HEK293 (cell line): ENCODE measurements around the gene ACKR3.

Experiments
- CTCF ChIA-PET: fragments of 350-600 bp; formaldehyde crosslinking; extraction: SDS; loops from one replicate; lab custom pipeline; 2021; ENCODE audit warnings: antibody characterized with exemption; lab: Yijun Ruan, JAX
- POLR2A ChIA-PET: fragments of 300-600 bp; formaldehyde crosslinking; extraction: SDS; loops from one replicate; lab custom pipeline; 2020; ENCODE audit warnings: antibody characterized with exemption, inconsistent platforms; lab: Yijun Ruan, JAX
- H3K27ac ChIP-seq: fragments of 200-500 bp; sonication (Bioruptor generic); 2 replicates; pipeline ENCODE4 v1.5.1; 2014; ENCODE audit warnings: low read depth, low read length, control low read depth, inconsistent platforms; ENCODE audit errors: extremely low read depth
- H3K36me3 ChIP-seq, 2 experiments: fragments of 200-500 bp in 1 of 2; sonication (Bioruptor generic) in 1 of 2; 1 replicate in 1 of 2; 2 replicates in 1 of 2; pipeline ENCODE4 v1.5.1; 2014 to 2017; ENCODE audit warnings: inconsistent platforms in 2 of 2, low read length in 2 of 2; ENCODE audit not compliant: control insufficient read depth in 2 of 2, insufficient read depth in 1 of 2
- H3K4me1 ChIP-seq: fragments of 200-500 bp; sonication (Bioruptor generic); 2 replicates; pipeline ENCODE4 v1.5.1; 2014; ENCODE audit warnings: mild to moderate bottlenecking, low read length, inconsistent platforms; ENCODE audit not compliant: control insufficient read depth, insufficient read depth
- H3K4me3 ChIP-seq: 2 replicates; pipeline ENCODE4 v1.5.1; 2011; ENCODE audit warnings: low read depth, mild to moderate bottlenecking, control low read depth, low read length, moderate library complexity
- H3K9me3 ChIP-seq: fragments of 200-500 bp; sonication (Bioruptor generic); 2 replicates; pipeline ENCODE4 v1.5.1; 2014; ENCODE audit warnings: low read depth, low read length, inconsistent platforms; ENCODE audit not compliant: control insufficient read depth, insufficient read depth
- GLIS1 ChIP-seq: fragments of 450-650 bp; formaldehyde crosslinking; IDR thresholded peaks from 2 replicates; pipeline ENCODE4 v1.5.1; 2016; ENCODE audit warnings: missing biosample characterization, missing genetic modification characterization
- ZBTB20 ChIP-seq: fragments of 450-650 bp; formaldehyde crosslinking; IDR thresholded peaks from 2 replicates; pipeline ENCODE4 v1.5.1; 2016; ENCODE audit warnings: missing biosample characterization, missing genetic modification characterization
- ZNF16 ChIP-seq: fragments of 450-650 bp; formaldehyde crosslinking; IDR thresholded peaks from 2 replicates; pipeline ENCODE4 v1.5.1; 2016; ENCODE audit warnings: low read depth, missing biosample characterization, missing genetic modification characterization
- ZNF211 ChIP-seq: fragments of 450-650 bp; formaldehyde crosslinking; IDR thresholded peaks from 2 replicates; pipeline ENCODE4 v1.5.1; 2016; ENCODE audit warnings: low read depth, missing biosample characterization, missing genetic modification characterization
- ZNF221 ChIP-seq: fragments of 450-650 bp; formaldehyde crosslinking; IDR thresholded peaks from 2 replicates; pipeline ENCODE4 v1.5.1; 2017; ENCODE audit warnings: missing biosample characterization, missing genetic modification characterization, borderline replicate concordance
- ZNF248 ChIP-seq: fragments of 450-650 bp; formaldehyde crosslinking; IDR thresholded peaks from 2 replicates; pipeline ENCODE4 v1.5.1; 2017; ENCODE audit warnings: missing biosample characterization, missing genetic modification characterization
- ZNF341 ChIP-seq: fragments of 450-650 bp; formaldehyde crosslinking; IDR thresholded peaks from 2 replicates; pipeline ENCODE4; 2016; ENCODE audit warnings: low read depth, missing biosample characterization, missing genetic modification characterization
- ZNF354C ChIP-seq: fragments of 450-650 bp; formaldehyde crosslinking; IDR thresholded peaks from 2 replicates; pipeline ENCODE4 v1.5.1; 2016; ENCODE audit warnings: missing biosample characterization, missing genetic modification characterization, low read depth, borderline replicate concordance
- ZNF510 ChIP-seq: fragments of 450-650 bp; formaldehyde crosslinking; IDR thresholded peaks from 2 replicates; pipeline ENCODE4 v1.5.1; 2018; ENCODE audit warnings: mild to moderate bottlenecking, missing genetic modification characterization, missing biosample characterization; ENCODE audit not compliant: insufficient replicate concordance
- ZNF560 ChIP-seq: fragments of 450-650 bp; formaldehyde crosslinking; IDR thresholded peaks from 2 replicates; pipeline ENCODE4 v1.5.1; 2017; ENCODE audit warnings: missing biosample characterization, missing genetic modification characterization, borderline replicate concordance
- ZNF677 ChIP-seq: fragments of 450-650 bp; IDR thresholded peaks from 2 replicates; pipeline ENCODE4 v1.5.0; 2018; ENCODE audit warnings: missing biosample characterization, mild to moderate bottlenecking, missing genetic modification characterization, moderate library complexity
- ZNF776 ChIP-seq: fragments of 450-650 bp; formaldehyde crosslinking; IDR thresholded peaks from 2 replicates; pipeline ENCODE4 v1.5.0; 2017; ENCODE audit warnings: missing biosample characterization, missing genetic modification characterization, borderline replicate concordance
- TF ChIP-seq, protein P1 (sequence below): fragments of 450-650 bp; formaldehyde crosslinking; conservative IDR thresholded peaks from 2 replicates; pipeline ENCODE4 v1.5.1; 2016; ENCODE audit warnings: low read depth, missing biosample characterization, missing genetic modification characterization
- TF ChIP-seq, protein P2 (sequence below): fragments of 450-650 bp; formaldehyde crosslinking; IDR thresholded peaks from 2 replicates; pipeline ENCODE4; 2016; ENCODE audit warnings: missing biosample characterization, missing genetic modification characterization
- TF ChIP-seq, protein P3 (sequence below): fragments of 450-650 bp; formaldehyde crosslinking; IDR thresholded peaks from 2 replicates; pipeline ENCODE4 v1.5.1; 2016; ENCODE audit warnings: missing biosample characterization, missing genetic modification characterization
- TF ChIP-seq, protein P4 (sequence below): fragments of 450-650 bp; formaldehyde crosslinking; IDR thresholded peaks from 2 replicates; pipeline ENCODE4 v1.5.1; 2016; ENCODE audit warnings: missing biosample characterization, missing genetic modification characterization

Gene ACKR3

DNA sequence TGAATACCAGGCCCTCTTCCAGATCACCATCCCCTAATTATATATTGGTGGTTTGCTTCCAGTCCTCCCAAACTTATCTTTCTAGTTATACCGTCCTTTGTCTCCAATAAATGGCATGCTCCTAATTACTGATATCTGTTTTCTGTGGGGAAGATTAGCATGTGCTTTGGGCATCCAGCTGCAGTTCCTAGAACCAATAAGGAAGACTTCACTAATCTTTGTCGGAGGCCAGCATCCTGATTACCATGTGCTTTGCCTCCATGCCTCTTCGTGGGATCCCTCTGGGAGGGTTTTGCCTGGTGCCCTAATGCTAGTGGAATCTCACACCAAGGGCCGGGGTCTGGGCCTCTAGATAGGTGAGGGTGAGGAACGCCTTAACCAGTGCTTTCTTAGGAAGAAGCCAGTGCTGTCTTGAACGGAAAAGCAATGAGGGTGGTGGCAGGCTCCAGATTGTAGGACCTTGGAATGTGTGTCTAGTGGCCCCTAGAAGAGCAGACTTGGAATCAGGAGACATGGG is 47.7 kb downstream of the ACKR3 start:
- H3K9me3 ChIP-seq = no peaks in the 10 kb centered on the region
- H3K27ac ChIP-seq = no peak overlapping the region
- no peak for TF ChIP-seq ZBTB20 (tag by site-specific recombination)
- TF ChIP-seq, protein P1, sequence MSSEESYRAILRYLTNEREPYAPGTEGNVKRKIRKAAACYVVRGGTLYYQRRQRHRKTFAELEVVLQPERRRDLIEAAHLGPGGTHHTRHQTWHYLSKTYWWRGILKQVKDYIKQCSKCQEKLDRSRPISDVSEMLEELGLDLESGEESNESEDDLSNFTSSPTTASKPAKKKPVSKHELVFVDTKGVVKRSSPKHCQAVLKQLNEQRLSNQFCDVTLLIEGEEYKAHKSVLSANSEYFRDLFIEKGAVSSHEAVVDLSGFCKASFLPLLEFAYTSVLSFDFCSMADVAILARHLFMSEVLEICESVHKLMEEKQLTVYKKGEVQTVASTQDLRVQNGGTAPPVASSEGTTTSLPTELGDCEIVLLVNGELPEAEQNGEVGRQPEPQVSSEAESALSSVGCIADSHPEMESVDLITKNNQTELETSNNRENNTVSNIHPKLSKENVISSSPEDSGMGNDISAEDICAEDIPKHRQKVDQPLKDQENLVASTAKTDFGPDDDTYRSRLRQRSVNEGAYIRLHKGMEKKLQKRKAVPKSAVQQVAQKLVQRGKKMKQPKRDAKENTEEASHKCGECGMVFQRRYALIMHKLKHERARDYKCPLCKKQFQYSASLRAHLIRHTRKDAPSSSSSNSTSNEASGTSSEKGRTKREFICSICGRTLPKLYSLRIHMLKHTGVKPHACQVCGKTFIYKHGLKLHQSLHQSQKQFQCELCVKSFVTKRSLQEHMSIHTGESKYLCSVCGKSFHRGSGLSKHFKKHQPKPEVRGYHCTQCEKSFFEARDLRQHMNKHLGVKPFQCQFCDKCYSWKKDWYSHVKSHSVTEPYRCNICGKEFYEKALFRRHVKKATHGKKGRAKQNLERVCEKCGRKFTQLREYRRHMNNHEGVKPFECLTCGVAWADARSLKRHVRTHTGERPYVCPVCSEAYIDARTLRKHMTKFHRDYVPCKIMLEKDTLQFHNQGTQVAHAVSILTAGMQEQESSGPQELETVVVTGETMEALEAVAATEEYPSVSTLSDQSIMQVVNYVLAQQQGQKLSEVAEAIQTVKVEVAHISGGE = no peak
- TF ChIP-seq, protein P2, sequence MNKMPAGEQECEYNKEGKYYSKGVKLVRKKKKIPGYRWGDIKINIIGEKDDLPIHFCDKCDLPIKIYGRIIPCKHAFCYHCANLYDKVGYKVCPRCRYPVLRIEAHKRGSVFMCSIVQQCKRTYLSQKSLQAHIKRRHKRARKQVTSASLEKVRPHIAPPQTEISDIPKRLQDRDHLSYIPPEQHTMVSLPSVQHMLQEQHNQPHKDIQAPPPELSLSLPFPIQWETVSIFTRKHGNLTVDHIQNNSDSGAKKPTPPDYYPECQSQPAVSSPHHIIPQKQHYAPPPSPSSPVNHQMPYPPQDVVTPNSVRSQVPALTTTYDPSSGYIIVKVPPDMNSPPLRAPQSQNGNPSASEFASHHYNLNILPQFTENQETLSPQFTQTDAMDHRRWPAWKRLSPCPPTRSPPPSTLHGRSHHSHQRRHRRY (tag by site-specific recombination) = no peak
- no peak for TF ChIP-seq ZNF341 (tag by site-specific recombination)
- no peak for TF ChIP-seq ZNF560 (tag by site-specific recombination)
- TF ChIP-seq ZNF677 (tag by site-specific recombination) = no peak
- ChIA-PET POLR2A (no interaction called here), CTCF (no interaction called here)
- H3K4me3 ChIP-seq = no peak overlapping the region
- no peaks in the 10 kb centered on the region for H3K4me1 ChIP-seq
- H3K36me3 ChIP-seq = no peaks in the 10 kb centered on the region

DNA sequence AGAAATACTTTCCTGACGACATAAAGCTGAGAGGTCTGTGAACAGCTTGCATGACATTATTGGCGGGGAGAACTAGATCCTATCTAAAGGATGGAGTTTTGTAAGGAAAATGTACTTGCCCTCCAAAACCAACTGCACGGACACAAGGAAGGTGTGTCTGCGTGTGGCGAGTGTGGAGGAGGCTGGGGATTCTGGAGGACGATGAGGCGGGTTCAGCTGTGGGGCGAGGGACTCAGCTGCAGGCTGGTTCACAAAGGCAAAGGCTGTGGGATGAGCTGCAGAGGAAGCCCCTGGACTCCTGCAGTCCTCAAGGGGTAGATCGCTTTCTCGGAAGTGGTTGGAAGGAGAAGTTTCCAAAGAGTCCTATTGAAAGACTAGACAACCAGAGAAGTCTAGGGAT is 48.2 kb downstream of the ACKR3 start:
- Histone ChIP-seq H3K27ac (no peak overlapping the region), H3K4me1 (no peaks in the 10 kb centered on the region), H3K36me3 (no peaks in the 10 kb centered on the region), H3K9me3 (no peaks in the 10 kb centered on the region), H3K4me3 (no peak overlapping the region)
- TF ChIP-seq, protein P2 (tag by site-specific recombination) = no peak
- TF ChIP-seq ZNF221 (tag by site-specific recombination) = no peak
- TF ChIP-seq ZNF354C (tag by site-specific recombination) = no peak
- no peak for TF ChIP-seq ZNF211 (tag by site-specific recombination)
- no peak for TF ChIP-seq ZNF248 (tag by site-specific recombination)
- no peak for TF ChIP-seq ZNF776 (tag by site-specific recombination)
- TF ChIP-seq, protein P3, sequence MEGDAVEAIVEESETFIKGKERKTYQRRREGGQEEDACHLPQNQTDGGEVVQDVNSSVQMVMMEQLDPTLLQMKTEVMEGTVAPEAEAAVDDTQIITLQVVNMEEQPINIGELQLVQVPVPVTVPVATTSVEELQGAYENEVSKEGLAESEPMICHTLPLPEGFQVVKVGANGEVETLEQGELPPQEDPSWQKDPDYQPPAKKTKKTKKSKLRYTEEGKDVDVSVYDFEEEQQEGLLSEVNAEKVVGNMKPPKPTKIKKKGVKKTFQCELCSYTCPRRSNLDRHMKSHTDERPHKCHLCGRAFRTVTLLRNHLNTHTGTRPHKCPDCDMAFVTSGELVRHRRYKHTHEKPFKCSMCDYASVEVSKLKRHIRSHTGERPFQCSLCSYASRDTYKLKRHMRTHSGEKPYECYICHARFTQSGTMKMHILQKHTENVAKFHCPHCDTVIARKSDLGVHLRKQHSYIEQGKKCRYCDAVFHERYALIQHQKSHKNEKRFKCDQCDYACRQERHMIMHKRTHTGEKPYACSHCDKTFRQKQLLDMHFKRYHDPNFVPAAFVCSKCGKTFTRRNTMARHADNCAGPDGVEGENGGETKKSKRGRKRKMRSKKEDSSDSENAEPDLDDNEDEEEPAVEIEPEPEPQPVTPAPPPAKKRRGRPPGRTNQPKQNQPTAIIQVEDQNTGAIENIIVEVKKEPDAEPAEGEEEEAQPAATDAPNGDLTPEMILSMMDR (tag by site-specific recombination) = no peak
- TF ChIP-seq GLIS1 (tag by site-specific recombination) = no peak
- no peak for TF ChIP-seq ZNF16 (tag by site-specific recombination)
- TF ChIP-seq, protein P4, sequence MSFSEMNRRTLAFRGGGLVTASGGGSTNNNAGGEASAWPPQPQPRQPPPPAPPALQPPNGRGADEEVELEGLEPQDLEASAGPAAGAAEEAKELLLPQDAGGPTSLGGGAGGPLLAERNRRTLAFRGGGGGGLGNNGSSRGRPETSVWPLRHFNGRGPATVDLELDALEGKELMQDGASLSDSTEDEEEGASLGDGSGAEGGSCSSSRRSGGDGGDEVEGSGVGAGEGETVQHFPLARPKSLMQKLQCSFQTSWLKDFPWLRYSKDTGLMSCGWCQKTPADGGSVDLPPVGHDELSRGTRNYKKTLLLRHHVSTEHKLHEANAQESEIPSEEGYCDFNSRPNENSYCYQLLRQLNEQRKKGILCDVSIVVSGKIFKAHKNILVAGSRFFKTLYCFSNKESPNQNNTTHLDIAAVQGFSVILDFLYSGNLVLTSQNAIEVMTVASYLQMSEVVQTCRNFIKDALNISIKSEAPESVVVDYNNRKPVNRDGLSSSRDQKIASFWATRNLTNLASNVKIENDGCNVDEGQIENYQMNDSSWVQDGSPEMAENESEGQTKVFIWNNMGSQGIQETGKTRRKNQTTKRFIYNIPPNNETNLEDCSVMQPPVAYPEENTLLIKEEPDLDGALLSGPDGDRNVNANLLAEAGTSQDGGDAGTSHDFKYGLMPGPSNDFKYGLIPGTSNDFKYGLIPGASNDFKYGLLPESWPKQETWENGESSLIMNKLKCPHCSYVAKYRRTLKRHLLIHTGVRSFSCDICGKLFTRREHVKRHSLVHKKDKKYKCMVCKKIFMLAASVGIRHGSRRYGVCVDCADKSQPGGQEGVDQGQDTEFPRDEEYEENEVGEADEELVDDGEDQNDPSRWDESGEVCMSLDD (tag by site-specific recombination) = no peak
- no peak for TF ChIP-seq ZNF510 (tag by site-specific recombination)
- ChIA-PET CTCF (no interaction called here), POLR2A (no interaction called here)
